GM19395 (cell line): Measurements from ENCODE around the gene FLT3.
"Not testable (repeated sequence)": the region's sequence is repeated elsewhere in the genome, so short reads cannot be mapped to it uniquely, and the experiment has no call there.

Source experiments
- ATAC-seq: cut with Tn5 transposase; IDR thresholded peaks from one replicate; pipeline ENCODE4 v1.9.1; 2021; ENCODE audit warnings: mild to moderate bottlenecking, moderate library complexity; ENCODE audit not compliant: unreplicated experiment

Gene FLT3

GRCh38 chr13:28100150-28101121 is at the start of gene FLT3:
FLT3 (minus strand) TSS chr13:28100576; CDS start chr13:28100510, 66 bp downstream.
- peak; percentile 66 for ATAC-seq

GRCh38 chr13:28147495-28147894 is 47.1 kb upstream of the FLT3 start:
- ATAC-seq = no peak

- ATAC-seq = no peak
Observed at GRCh38 chr13:28145049-28145448, 44.7 kb upstream of the FLT3 start.

- not testable (repeated sequence) for ATAC-seq
Observed at GRCh38 chr13:28141542-28141941, 41.2 kb upstream of the FLT3 start.

- ATAC-seq = no peak
Observed at GRCh38 chr13:28140433-28141125, 40.2 kb upstream of the FLT3 start.

GRCh38 chr13:28138756-28139470 is 38.5 kb upstream of the FLT3 start:
- peak; percentile 38 for ATAC-seq

GRCh38 chr13:28138012-28138755 is 37.8 kb upstream of the FLT3 start, which contains the start of gene PAN3:
PAN3 (plus strand) TSS chr13:28138545; CDS start chr13:28138658, 113 bp downstream.
- peak; percentile 60 for ATAC-seq

- peak; percentile 23 for ATAC-seq
Observed at GRCh38 chr13:28137596-28137995, 37.2 kb upstream of the FLT3 start.

- ATAC-seq = no peak
Observed at GRCh38 chr13:28136916-28137315, 36.5 kb upstream of the FLT3 start.

- ATAC-seq = no peak
Observed at GRCh38 chr13:28131646-28132045, 31.3 kb upstream of the FLT3 start.

GRCh38 chr13:28129911-28130693 is 29.7 kb upstream of the FLT3 start:
- ATAC-seq = no peak

GRCh38 chr13:28128926-28129325 is 28.6 kb upstream of the FLT3 start:
- no peak for ATAC-seq

GRCh38 chr13:28128030-28128429 is 27.7 kb upstream of the FLT3 start:
- no peak for ATAC-seq

GRCh38 chr13:28121224-28121623 is 20.8 kb upstream of the FLT3 start:
- no peak for ATAC-seq

GRCh38 chr13:28120317-28120716 is 19.9 kb upstream of the FLT3 start:
- ATAC-seq = no peak

GRCh38 chr13:28117689-28118377 is 17.5 kb upstream of the FLT3 start:
- ATAC-seq = no peak

GRCh38 chr13:28116736-28117135 is 16.4 kb upstream of the FLT3 start:
- ATAC-seq = no peak

- ATAC-seq = no peak
Observed at GRCh38 chr13:28110414-28110813, 10.0 kb upstream of the FLT3 start.

- no peak for ATAC-seq
Observed at GRCh38 chr13:28106976-28107375, 6.6 kb upstream of the FLT3 start.
